ENCODE results near the gene AHNAK. TPM values are rescaled to one million over a fixed set of nuclear protein-coding genes. Genes with fewer than 3 reads are reported as not detected.
A peak's percentile ranks its signal among the peaks of the same experiment; 100 is the strongest.
"Not testable (repeated sequence)": the region's sequence is repeated elsewhere in the genome, so short reads cannot be mapped to it uniquely, and the experiment has no call there.

The AHNAK gene
- polyA plus RNA-seq, 1 donor, result 134 TPM

DNA sequence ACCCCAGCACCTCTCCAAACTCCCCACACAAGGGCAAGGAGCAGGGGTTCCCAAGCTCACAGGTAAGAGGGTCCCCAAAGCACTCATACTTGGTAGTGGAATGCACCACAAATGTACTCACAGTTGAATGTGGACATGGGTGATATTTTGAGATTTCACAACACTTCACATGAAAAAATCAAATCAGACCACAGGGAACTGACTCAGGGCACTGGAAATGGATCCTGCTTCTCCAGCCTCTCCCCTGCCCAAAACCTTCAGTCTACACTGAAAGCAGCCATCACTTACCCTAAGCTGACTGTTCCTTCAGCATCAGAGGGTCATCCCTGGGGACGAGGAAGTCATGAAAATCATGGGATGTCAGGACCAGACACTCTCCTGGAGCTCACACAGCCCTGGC lies 87.5 kb downstream of the AHNAK start:
- Histone ChIP-seq H3K27me3 (ENCODE audit: control insufficient read depth, insufficient read depth, low read length) (no peaks in the 10 kb centered on the region), H3K4me1 (ENCODE audit: control insufficient read depth, insufficient read depth, low read length) (peaks cover 37% of the 10 kb centered on the region), H3K9me3 (ENCODE audit: control insufficient read depth, low read depth, low read length) (no peaks in the 10 kb centered on the region), H3K4me3 (ENCODE audit: low read length) (no peak overlapping the region), H3K27ac (ENCODE audit: low read length) (peak overlapping the region; percentile 85), H3K36me3 (ENCODE audit: control insufficient read depth, insufficient read depth, low read length) (no peaks in the 10 kb centered on the region)
- DNase-seq, result no peak
- no CpG with 5 or more reads among the region's 1 CpG for WGBS (ENCODE audit: insufficient coverage, low lambda C conversion rate)

DNA sequence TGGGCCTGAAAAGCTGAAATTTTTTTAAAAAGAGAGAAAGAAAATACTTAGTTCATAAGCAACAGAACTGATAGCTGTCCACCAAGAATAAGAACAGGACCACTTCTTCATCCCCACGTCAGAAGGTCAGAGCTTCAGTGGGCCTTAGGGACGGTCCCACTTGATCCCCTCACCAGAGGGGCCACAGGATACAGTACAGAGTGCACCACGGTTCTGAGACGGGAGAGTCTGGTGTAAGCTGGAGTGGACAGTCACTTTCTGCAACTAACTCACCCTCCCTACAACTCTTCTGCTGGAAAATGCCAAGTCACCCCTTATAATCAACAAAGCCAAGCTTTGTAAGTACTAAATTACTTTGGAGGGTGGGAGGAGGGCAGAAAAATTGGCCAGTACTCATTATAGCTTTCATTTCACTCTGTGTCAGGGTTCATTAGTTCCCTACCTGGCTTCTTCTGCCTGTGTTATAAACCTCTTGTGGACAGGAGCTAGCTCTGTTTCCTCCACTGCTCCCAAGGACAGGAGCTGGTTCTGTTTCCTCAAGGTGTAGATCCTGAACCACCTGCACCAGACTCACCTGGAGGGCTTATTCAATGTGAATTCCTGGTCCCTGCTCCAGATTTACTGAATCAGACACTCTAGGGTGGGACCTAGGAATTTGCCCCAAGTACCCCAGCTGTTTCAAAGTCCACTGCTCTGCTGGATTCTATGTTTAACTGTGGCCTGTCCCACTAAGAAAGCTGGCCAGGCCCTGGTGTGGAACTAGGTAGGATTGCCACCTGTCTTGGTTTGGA lies 88.2 kb downstream of the AHNAK start:
- Histone ChIP-seq H3K27me3 (ENCODE audit: control insufficient read depth, insufficient read depth, low read length) (no peaks in the 10 kb centered on the region), H3K4me3 (ENCODE audit: low read length) (no peak overlapping the region), H3K4me1 (ENCODE audit: control insufficient read depth, insufficient read depth, low read length) (peaks cover 37% of the 10 kb centered on the region), H3K27ac (ENCODE audit: low read length) (peak overlapping the region; percentile 85), H3K36me3 (ENCODE audit: control insufficient read depth, insufficient read depth, low read length) (no peaks in the 10 kb centered on the region), H3K9me3 (ENCODE audit: control insufficient read depth, low read depth, low read length) (no peaks in the 10 kb centered on the region)
- peak; percentile 55 to 82 for DNase-seq
- no CpG with 5 or more reads among the region's 4 CpGs for WGBS (ENCODE audit: insufficient coverage, low lambda C conversion rate)

DNA sequence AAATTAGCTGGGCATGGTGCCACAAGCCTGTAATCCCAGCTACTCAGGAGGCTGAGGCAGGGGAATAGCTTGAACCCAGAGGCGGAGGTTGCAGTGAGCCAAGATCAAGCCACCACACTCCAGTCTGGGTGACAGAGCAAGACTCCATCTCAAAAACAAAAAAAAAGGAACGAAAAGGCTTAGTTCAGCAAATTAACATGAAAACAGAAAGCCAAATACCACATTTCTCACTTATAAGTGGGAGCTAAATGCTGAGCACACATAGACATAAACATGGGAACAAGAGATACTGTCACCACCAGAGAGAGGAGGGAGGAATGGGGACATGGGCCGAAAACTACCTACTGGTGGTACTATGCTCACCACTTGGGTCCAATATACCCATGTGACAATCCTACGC lies 89.1 kb downstream of the AHNAK start:
- Histone ChIP-seq H3K9me3 (ENCODE audit: control insufficient read depth, low read depth, low read length) (no peaks in the 10 kb centered on the region), H3K27me3 (ENCODE audit: control insufficient read depth, insufficient read depth, low read length) (no peaks in the 10 kb centered on the region), H3K4me3 (ENCODE audit: low read length) (no peak overlapping the region), H3K4me1 (ENCODE audit: control insufficient read depth, insufficient read depth, low read length) (peaks cover 37% of the 10 kb centered on the region), H3K36me3 (ENCODE audit: control insufficient read depth, insufficient read depth, low read length) (no peaks in the 10 kb centered on the region), H3K27ac (ENCODE audit: low read length) (peak overlapping the region; percentile 85)
- no peak for DNase-seq
- no CpG with 5 or more reads among the region's 4 CpGs for WGBS (ENCODE audit: insufficient coverage, low lambda C conversion rate)

DNA sequence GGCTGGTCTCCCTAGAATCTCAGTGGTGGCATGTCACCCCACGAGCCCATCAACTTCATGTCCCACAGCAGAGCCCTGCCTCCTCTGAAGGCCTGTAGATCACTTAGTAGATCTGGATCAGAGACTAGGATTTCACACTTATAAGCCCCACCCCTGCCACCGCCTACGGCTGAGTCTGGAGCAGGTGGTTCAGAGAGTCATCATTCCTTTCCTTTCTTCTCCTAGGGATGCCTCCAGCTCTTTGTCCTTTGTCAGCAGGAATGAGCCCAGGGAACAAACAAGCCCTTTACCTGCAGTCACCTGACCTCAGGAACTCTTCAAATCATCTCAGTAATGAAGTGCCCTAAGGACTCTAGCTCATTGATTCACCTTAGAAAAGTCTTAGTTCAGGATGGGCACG lies 90.0 kb downstream of the AHNAK start:
- H3K27ac ChIP-seq (ENCODE audit: low read length), result peak overlapping the region; percentile 85
- H3K36me3 ChIP-seq (ENCODE audit: control insufficient read depth, insufficient read depth, low read length), result no peaks in the 10 kb centered on the region
- no peaks in the 10 kb centered on the region for H3K9me3 ChIP-seq (ENCODE audit: control insufficient read depth, low read depth, low read length)
- peak; percentile 81 to 89 for DNase-seq
- peaks cover 35% of the 10 kb centered on the region for H3K4me1 ChIP-seq (ENCODE audit: control insufficient read depth, insufficient read depth, low read length)
- H3K27me3 ChIP-seq (ENCODE audit: control insufficient read depth, insufficient read depth, low read length), result no peaks in the 10 kb centered on the region
- no peak overlapping the region for H3K4me3 ChIP-seq (ENCODE audit: low read length)
- WGBS (ENCODE audit: insufficient coverage, low lambda C conversion rate), result no CpG with 5 or more reads among the region's 4 CpGs

DNA sequence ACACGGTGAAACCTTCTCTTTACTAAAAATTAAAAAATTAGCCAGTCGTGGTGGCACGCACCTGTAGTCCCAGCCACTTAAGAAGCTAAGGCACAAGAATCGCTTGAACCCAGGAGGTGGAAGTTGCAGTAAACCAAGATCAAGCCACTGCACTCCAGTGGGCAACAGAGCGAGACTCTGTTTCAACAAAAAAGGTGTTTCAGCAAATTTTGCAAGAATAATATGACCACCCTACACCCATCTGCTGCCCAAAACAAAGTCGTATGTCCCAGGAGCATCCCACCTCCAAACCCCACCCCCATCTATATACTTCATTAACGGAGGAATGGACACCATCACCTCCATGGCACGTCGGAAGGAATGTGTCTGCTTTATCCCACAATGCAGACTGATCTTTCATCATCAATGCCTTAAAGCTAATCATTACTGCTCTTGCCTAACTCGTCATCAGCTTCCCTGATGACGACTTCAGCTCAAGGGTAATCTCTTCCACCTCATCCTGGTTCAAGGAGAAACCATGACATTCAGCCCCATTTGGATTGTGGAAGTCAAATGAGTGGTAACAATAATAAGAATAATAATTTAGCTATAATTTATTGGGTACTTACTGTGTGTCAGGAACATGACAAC lies 93.7 kb downstream of the AHNAK start:
- no peaks in the 10 kb centered on the region for H3K9me3 ChIP-seq (ENCODE audit: control insufficient read depth, low read depth, low read length)
- no peak for DNase-seq
- peaks cover 19% of the 10 kb centered on the region for H3K4me1 ChIP-seq (ENCODE audit: control insufficient read depth, insufficient read depth, low read length)
- no peaks in the 10 kb centered on the region for H3K36me3 ChIP-seq (ENCODE audit: control insufficient read depth, insufficient read depth, low read length)
- WGBS (ENCODE audit: insufficient coverage, low lambda C conversion rate), result no CpG with 5 or more reads among the region's 11 CpGs
- H3K27ac ChIP-seq (ENCODE audit: low read length), result no peak overlapping the region
- no peaks in the 10 kb centered on the region for H3K27me3 ChIP-seq (ENCODE audit: control insufficient read depth, insufficient read depth, low read length)
- no peak overlapping the region for H3K4me3 ChIP-seq (ENCODE audit: low read length)

DNA sequence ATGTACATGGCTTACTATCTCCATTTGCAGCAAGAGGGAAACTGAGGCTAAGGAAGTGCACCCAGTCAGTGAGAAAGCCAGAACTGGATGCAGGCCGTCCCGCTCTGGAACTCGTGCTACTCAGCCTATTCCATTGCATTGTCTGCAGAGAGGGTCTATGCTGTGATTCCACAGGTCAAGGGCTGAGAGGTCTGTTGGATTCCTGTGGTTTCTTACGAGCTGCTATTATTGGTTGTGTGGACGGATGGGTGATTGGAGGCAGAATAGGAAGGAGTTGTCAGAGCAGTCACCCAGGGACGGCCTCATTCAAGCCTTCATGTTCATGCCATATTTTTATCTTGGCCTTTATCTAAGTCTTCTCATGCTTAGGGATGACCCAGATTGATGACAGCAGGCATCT lies 94.3 kb downstream of the AHNAK start:
- Histone ChIP-seq H3K36me3 (ENCODE audit: control insufficient read depth, insufficient read depth, low read length) (no peaks in the 10 kb centered on the region), H3K4me3 (ENCODE audit: low read length) (no peak overlapping the region), H3K4me1 (ENCODE audit: control insufficient read depth, insufficient read depth, low read length) (peaks cover 12% of the 10 kb centered on the region), H3K27me3 (ENCODE audit: control insufficient read depth, insufficient read depth, low read length) (no peaks in the 10 kb centered on the region), H3K27ac (ENCODE audit: low read length) (no peak overlapping the region), H3K9me3 (ENCODE audit: control insufficient read depth, low read depth, low read length) (no peaks in the 10 kb centered on the region)
- DNase-seq, result no peak
- no CpG with 5 or more reads among the region's 6 CpGs for WGBS (ENCODE audit: insufficient coverage, low lambda C conversion rate)

DNA sequence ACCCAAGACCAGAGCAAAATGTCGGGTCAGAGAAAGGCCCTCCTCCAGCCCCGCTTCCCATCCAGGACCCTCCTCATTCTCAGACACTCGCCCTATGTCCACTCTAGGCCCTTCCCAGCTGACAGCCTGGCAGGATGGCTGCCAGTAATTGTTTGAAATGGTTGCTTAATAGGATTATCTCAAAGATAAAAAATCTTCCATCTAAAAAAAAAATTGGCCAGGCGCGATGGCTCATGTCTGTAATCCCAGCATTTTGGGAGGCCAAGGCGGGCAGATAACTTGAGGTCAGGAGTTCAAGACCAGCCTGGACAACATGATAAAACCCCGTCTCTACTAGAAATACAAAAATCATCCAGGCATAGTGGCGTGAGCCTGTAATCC lies 95.4 kb downstream of the AHNAK start:
- H3K4me1 ChIP-seq (ENCODE audit: control insufficient read depth, insufficient read depth, low read length), result peaks cover 5% of the 10 kb centered on the region
- H3K9me3 ChIP-seq (ENCODE audit: control insufficient read depth, low read depth, low read length), result no peaks in the 10 kb centered on the region
- no peak overlapping the region for H3K4me3 ChIP-seq (ENCODE audit: low read length)
- H3K27me3 ChIP-seq (ENCODE audit: control insufficient read depth, insufficient read depth, low read length), result no peaks in the 10 kb centered on the region
- no peak overlapping the region for H3K27ac ChIP-seq (ENCODE audit: low read length)
- no peak for DNase-seq
- H3K36me3 ChIP-seq (ENCODE audit: control insufficient read depth, insufficient read depth, low read length), result no peaks in the 10 kb centered on the region
- 92% methylated on average over 2 of the region's 8 CpGs for WGBS (ENCODE audit: insufficient coverage, low lambda C conversion rate)

DNA sequence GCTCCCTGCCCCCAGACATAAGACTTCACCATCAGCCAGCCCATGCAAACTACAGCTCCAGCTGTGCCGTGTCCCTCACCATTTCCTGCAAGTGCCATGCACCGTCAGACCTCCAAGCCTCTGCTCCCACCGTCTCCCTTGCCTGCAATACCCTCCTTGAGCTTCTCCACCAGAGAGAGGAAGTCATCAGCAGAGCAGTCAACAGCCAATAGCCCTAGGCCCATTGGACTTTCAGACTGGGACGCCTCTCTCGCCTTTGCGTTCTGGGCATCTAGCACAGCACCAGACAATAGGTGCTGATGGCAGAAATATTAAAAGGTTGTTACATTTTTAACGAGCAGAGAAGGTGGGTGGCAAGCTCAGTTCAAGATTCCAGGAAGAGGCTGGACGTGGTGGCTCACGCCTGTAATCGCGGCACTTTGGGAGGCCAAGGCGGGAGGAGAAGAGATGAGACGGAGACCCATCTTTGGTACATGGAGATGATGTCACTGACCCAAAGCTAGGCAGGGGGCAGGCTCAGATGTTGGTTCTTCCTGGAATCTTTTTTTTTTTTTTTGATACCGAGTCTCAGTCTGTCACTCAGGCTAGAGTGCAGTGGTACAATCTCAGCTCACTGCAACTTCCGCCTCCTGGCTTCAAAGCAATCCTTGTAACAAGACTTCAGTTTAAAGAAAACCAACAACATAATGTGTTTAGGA lies 95.9 kb downstream of the AHNAK start:
- no CpG with 5 or more reads among the region's 15 CpGs for WGBS (ENCODE audit: insufficient coverage, low lambda C conversion rate)
- no peaks in the 10 kb centered on the region for H3K9me3 ChIP-seq (ENCODE audit: control insufficient read depth, low read depth, low read length)
- H3K4me1 ChIP-seq (ENCODE audit: control insufficient read depth, insufficient read depth, low read length), result peaks cover 7% of the 10 kb centered on the region
- DNase-seq, result no peak
- H3K4me3 ChIP-seq (ENCODE audit: low read length), result no peak overlapping the region
- H3K27me3 ChIP-seq (ENCODE audit: control insufficient read depth, insufficient read depth, low read length), result no peaks in the 10 kb centered on the region
- no peak overlapping the region for H3K27ac ChIP-seq (ENCODE audit: low read length)
- H3K36me3 ChIP-seq (ENCODE audit: control insufficient read depth, insufficient read depth, low read length), result no peaks in the 10 kb centered on the region

DNA sequence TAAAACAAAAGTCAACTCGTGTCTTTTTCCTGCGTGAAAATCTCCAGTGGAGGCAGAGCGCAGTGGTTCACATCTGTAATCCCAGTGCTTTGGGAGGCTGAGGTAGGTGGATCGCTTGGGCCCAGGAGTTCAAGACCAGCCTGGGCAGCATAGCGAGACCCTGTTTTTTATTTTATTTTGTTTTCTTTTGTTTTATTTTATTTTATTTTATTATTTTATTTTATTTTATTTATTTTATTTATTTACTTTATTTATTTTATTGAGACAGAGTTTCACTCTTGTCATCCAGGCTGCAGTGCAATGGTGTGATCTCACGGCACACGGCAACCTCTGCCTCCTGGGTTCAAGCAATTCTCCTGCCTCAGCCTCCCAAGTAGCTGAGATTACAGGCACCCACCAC lies 96.7 kb downstream of the AHNAK start:
- H3K27ac ChIP-seq (ENCODE audit: low read length); H3K36me3 ChIP-seq (ENCODE audit: control insufficient read depth, insufficient read depth, low read length); H3K4me3 ChIP-seq (ENCODE audit: low read length); H3K9me3 ChIP-seq (ENCODE audit: control insufficient read depth, low read depth, low read length); DNase-seq; H3K27me3 ChIP-seq (ENCODE audit: control insufficient read depth, insufficient read depth, low read length): not testable (repeated sequence)
- H3K4me1 ChIP-seq (ENCODE audit: control insufficient read depth, insufficient read depth, low read length), result peaks cover 15% of the 10 kb centered on the region
- no CpG with 5 or more reads among the region's 7 CpGs for WGBS (ENCODE audit: insufficient coverage, low lambda C conversion rate)

DNA sequence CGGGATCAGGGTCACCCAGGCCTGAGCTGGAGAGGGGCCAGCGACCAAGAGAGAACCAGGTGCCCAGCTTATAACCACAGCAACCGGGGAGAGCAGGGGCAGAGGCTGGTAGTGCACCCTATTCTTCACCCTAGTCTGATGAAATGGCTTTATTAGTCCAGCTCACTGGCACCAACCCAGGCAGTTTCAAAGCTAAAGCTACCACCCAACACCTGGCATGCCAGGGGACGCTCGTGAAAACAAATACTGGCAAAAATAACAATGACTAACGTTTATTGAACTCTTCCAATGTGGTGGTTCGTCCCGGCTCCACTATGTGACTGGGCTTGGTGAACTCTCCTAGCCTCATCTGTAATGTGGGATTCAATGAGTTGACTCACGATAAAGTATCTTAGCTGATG lies 97.2 kb downstream of the AHNAK start:
- no peaks in the 10 kb centered on the region for H3K27me3 ChIP-seq (ENCODE audit: control insufficient read depth, insufficient read depth, low read length)
- no peaks in the 10 kb centered on the region for H3K36me3 ChIP-seq (ENCODE audit: control insufficient read depth, insufficient read depth, low read length)
- no peaks in the 10 kb centered on the region for H3K9me3 ChIP-seq (ENCODE audit: control insufficient read depth, low read depth, low read length)
- no peak overlapping the region for H3K4me3 ChIP-seq (ENCODE audit: low read length)
- no CpG with 5 or more reads among the region's 9 CpGs for WGBS (ENCODE audit: insufficient coverage, low lambda C conversion rate)
- DNase-seq, result no peak
- H3K27ac ChIP-seq (ENCODE audit: low read length), result no peak overlapping the region
- peaks cover 20% of the 10 kb centered on the region for H3K4me1 ChIP-seq (ENCODE audit: control insufficient read depth, insufficient read depth, low read length)
